Measurements from ENCODE around the gene GPX8. TPM values are rescaled to one million over a fixed set of nuclear protein-coding genes. Genes with fewer than 3 reads are reported as not detected.
A peak's percentile ranks its signal among the peaks of the same experiment; 100 is the strongest.

Gene GPX8
- total RNA-seq, 1 donor from 2014 or later, result 49.0 TPM

- TF ChIP-seq, protein P1, sequence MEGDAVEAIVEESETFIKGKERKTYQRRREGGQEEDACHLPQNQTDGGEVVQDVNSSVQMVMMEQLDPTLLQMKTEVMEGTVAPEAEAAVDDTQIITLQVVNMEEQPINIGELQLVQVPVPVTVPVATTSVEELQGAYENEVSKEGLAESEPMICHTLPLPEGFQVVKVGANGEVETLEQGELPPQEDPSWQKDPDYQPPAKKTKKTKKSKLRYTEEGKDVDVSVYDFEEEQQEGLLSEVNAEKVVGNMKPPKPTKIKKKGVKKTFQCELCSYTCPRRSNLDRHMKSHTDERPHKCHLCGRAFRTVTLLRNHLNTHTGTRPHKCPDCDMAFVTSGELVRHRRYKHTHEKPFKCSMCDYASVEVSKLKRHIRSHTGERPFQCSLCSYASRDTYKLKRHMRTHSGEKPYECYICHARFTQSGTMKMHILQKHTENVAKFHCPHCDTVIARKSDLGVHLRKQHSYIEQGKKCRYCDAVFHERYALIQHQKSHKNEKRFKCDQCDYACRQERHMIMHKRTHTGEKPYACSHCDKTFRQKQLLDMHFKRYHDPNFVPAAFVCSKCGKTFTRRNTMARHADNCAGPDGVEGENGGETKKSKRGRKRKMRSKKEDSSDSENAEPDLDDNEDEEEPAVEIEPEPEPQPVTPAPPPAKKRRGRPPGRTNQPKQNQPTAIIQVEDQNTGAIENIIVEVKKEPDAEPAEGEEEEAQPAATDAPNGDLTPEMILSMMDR (conservative IDR thresholded peaks at IDR 0.05), result no peak
- DNase-seq (ENCODE audit: low read depth, low spot score), result no peak
- Mint-ChIP-seq H3K9me3 (no peaks in the 10 kb centered on the region), H3K27ac (ENCODE audit: unreplicated experiment) (no peak overlapping the region), H3K27me3 (ENCODE audit: low read depth) (peaks cover 43% of the 10 kb centered on the region), H3K4me3 (no peak overlapping the region), H3K36me3 (ENCODE audit: low read depth) (no peaks in the 10 kb centered on the region), H3K4me1 (no peaks in the 10 kb centered on the region)
Measured at GRCh38 chr5:55146080-55146479, 13.9 kb upstream of the GPX8 start.

DNA sequence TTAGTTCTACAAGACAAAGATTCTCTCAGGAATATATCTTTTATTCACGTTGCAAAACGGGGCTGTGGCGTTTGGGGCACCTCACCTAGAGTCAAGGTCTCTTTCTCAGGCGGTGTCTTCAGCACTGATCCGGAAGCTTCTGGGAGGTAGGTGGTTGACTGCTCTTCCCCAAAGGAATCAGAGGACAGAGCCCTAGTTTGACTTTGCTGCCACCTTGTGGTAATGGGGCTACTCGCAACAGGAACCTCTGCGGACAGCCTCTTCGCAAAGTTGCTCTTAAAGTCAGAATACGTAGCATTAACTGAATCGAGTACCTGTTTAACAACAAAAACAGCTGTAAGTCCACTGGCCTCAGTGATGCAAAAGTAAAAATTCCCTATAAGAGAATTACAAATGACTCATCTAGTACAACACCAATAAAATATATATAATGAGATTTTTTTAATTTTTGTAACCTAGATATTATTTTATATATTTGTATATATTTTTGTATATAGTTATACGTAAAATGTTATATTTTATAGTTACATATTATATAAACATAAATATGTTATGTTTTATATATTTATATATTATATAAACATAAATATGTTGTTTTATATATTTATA, 13.3 kb upstream of the GPX8 start:
- H3K36me3 Mint-ChIP-seq (ENCODE audit: low read depth), result no peaks in the 10 kb centered on the region
- H3K9me3 Mint-ChIP-seq, result no peaks in the 10 kb centered on the region
- H3K27me3 Mint-ChIP-seq (ENCODE audit: low read depth), result peaks cover 45% of the 10 kb centered on the region
- DNase-seq (ENCODE audit: low read depth, low spot score), result peak; percentile 87
- no peak overlapping the region for H3K4me3 Mint-ChIP-seq
- no peaks in the 10 kb centered on the region for H3K4me1 Mint-ChIP-seq
- TF ChIP-seq, protein P1 (conservative IDR thresholded peaks at IDR 0.05), result peak; percentile 98
- H3K27ac Mint-ChIP-seq (ENCODE audit: unreplicated experiment), result no peak overlapping the region

DNA sequence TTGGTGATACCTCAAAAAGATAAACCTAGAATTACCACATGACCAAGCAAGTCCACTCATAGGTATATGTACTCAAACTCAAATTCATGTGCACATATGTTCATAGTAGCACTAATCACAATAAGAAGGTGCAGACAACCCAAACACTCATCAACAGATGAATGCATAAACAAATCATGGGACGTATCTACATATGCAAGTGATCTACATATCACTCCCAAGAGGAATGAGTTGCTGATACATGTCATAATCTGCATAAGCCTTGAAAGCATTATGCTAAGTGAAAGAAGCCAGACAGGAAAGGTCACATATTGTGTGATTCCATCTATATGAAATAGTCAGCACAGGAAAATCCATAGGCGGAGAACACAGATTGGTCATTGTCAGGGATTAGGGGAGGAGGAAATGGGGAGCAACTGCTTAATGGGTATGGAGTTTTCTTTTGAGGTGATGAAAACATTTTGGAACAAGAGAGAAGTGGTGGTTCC, 10.6 kb upstream of the GPX8 start:
- Mint-ChIP-seq H3K4me3 (no peak overlapping the region), H3K36me3 (ENCODE audit: low read depth) (no peaks in the 10 kb centered on the region), H3K27me3 (ENCODE audit: low read depth) (peaks cover 42% of the 10 kb centered on the region), H3K27ac (ENCODE audit: unreplicated experiment) (no peak overlapping the region), H3K4me1 (no peaks in the 10 kb centered on the region), H3K9me3 (no peaks in the 10 kb centered on the region)
- TF ChIP-seq, protein P1 (conservative IDR thresholded peaks at IDR 0.05), result no peak
- DNase-seq (ENCODE audit: low read depth, low spot score), result no peak

GRCh38 chr5:55151923-55152842, 7.8 kb upstream of the GPX8 start:
- TF ChIP-seq, protein P1 (conservative IDR thresholded peaks at IDR 0.05), result no peak
- DNase-seq (ENCODE audit: low read depth, low spot score), result no peak
- no peaks in the 10 kb centered on the region for H3K36me3 Mint-ChIP-seq (ENCODE audit: low read depth)
- H3K9me3 Mint-ChIP-seq, result no peaks in the 10 kb centered on the region
- no peaks in the 10 kb centered on the region for H3K4me1 Mint-ChIP-seq
- no peak overlapping the region for H3K4me3 Mint-ChIP-seq
- H3K27ac Mint-ChIP-seq (ENCODE audit: unreplicated experiment), result no peak overlapping the region
- H3K27me3 Mint-ChIP-seq (ENCODE audit: low read depth), result peaks cover 40% of the 10 kb centered on the region

GRCh38 chr5:55154873-55155272, 5.1 kb upstream of the GPX8 start:
- Mint-ChIP-seq H3K36me3 (ENCODE audit: low read depth) (no peaks in the 10 kb centered on the region), H3K27me3 (ENCODE audit: low read depth) (peaks cover 27% of the 10 kb centered on the region), H3K9me3 (no peaks in the 10 kb centered on the region), H3K4me1 (peaks cover 4% of the 10 kb centered on the region), H3K4me3 (no peak overlapping the region), H3K27ac (ENCODE audit: unreplicated experiment) (no peak overlapping the region)
- no peak for DNase-seq (ENCODE audit: low read depth, low spot score)
- TF ChIP-seq, protein P1 (conservative IDR thresholded peaks at IDR 0.05), result no peak

All from neural crest cell (in vitro differentiated cells).